Measurements from ENCODE around the gene SMIM45.

Gene SMIM45

GRCh38 chr22:41976961-41977566 lies 25.1 kb downstream of the SMIM45 start:
- in situ Hi-C loops (cut with HindIII; ENCODE audit: low sequenced_read_pairs): no loop called here
- DNase-seq (ENCODE audit: low read depth): no peak
- no peak for TF ChIP-seq CTCF (IDR thresholded peaks at IDR 0.05; ENCODE audit: low read depth, low read length, missing control alignments)
- peak overlapping the region; percentile 28 for H3K4me3 ChIP-seq (ENCODE audit: low read depth, low read length)

GRCh38 chr22:41978732-41979131 lies 26.8 kb downstream of the SMIM45 start:
- in situ Hi-C loops (cut with HindIII; ENCODE audit: low sequenced_read_pairs): no loop called here
- H3K4me3 ChIP-seq (ENCODE audit: low read depth, low read length): no peak overlapping the region
- no peak for TF ChIP-seq CTCF (IDR thresholded peaks at IDR 0.05; ENCODE audit: low read depth, low read length, missing control alignments)
- DNase-seq (ENCODE audit: low read depth): no peak

- no peak overlapping the region for H3K4me3 ChIP-seq (ENCODE audit: low read depth, low read length)
- TF ChIP-seq CTCF (IDR thresholded peaks at IDR 0.05; ENCODE audit: low read depth, low read length, missing control alignments): no peak
- in situ Hi-C loops (cut with HindIII; ENCODE audit: low sequenced_read_pairs): no loop called here
- DNase-seq (ENCODE audit: low read depth): no peak
These were observed 27.7 kb downstream of the SMIM45 start for GRCh38 chr22:41979423-41980250.

- no peak overlapping the region for H3K4me3 ChIP-seq (ENCODE audit: low read depth, low read length)
- TF ChIP-seq CTCF (IDR thresholded peaks at IDR 0.05; ENCODE audit: low read depth, low read length, missing control alignments): no peak
- no peak for DNase-seq (ENCODE audit: low read depth)
- in situ Hi-C loops (cut with HindIII; ENCODE audit: low sequenced_read_pairs): no loop called here
These were observed 30.9 kb downstream of the SMIM45 start for GRCh38 chr22:41982865-41983264.

GRCh38 chr22:41983513-41984405 lies 31.8 kb downstream of the SMIM45 start:
- DNase-seq (ENCODE audit: low read depth): no peak
- in situ Hi-C loops (cut with HindIII; ENCODE audit: low sequenced_read_pairs): no loop called here
- no peak overlapping the region for H3K4me3 ChIP-seq (ENCODE audit: low read depth, low read length)
- no peak for TF ChIP-seq CTCF (IDR thresholded peaks at IDR 0.05; ENCODE audit: low read depth, low read length, missing control alignments)

- no peak for TF ChIP-seq CTCF (IDR thresholded peaks at IDR 0.05; ENCODE audit: low read depth, low read length, missing control alignments)
These were observed 35.3 kb downstream of the SMIM45 start for GRCh38 chr22:41987276-41987675.

More at GRCh38 chr22:41987276-41987675, 35.3 kb downstream of the SMIM45 start:
- H3K4me3 ChIP-seq (ENCODE audit: low read depth, low read length): no peak overlapping the region
- no peak for DNase-seq (ENCODE audit: low read depth)
- in situ Hi-C loops (cut with HindIII; ENCODE audit: low sequenced_read_pairs): no loop called here
